ENCODE measurements around the gene RPAP3. TPM values are rescaled to one million over a fixed set of nuclear protein-coding genes. Genes with fewer than 3 reads are reported as not detected.
"Not testable (repeated sequence)": the region's sequence is repeated elsewhere in the genome, so short reads cannot be mapped to it uniquely, and the experiment has no call there.

The RPAP3 gene
- total and polyA plus RNA-seq, 5 donors from 2014 or later: 31.5 to 40.2 (median 33.0) TPM

GRCh38 chr12:47689215-47689614 is 16.6 kb downstream of the RPAP3 start:
- Mint-ChIP-seq H3K4me1 (peaks cover 2 to 20% (median 11%) of the 10 kb centered on the region in 4 donors), H3K36me3 (peaks cover 32% of the 10 kb centered on the region), H3K9me3 (no peaks in the 10 kb centered on the region), H3K4me3 (no peak overlapping the region), H3K27ac (peak overlapping the region in 1 of 3 donors; percentile 52), H3K27me3 (no peaks in the 10 kb centered on the region)
- Histone ChIP-seq H3K4me1 (ENCODE audit: control insufficient read depth, insufficient read depth, low read length, poor library complexity, severe bottlenecking) (no peaks in the 10 kb centered on the region), H3K27ac (ENCODE audit: insufficient read depth, low read length, poor library complexity, severe bottlenecking) (no peak overlapping the region), H3K27me3 (ENCODE audit: control insufficient read depth, insufficient read depth, low read length) (no peaks in the 10 kb centered on the region), H3K36me3 (ENCODE audit: control insufficient read depth, insufficient read depth, low read length) (peaks cover 42% of the 10 kb centered on the region), H3K4me3 (ENCODE audit: low read depth, low read length) (no peak overlapping the region), H3K9me3 (ENCODE audit: control insufficient read depth in 2 of 2, low read length in 2 of 2) (no peaks in the 10 kb centered on the region)
- ATAC-seq (ENCODE audit: low read depth in 2 of 2) (no peak), DNase-seq (no peak)

GRCh38 chr12:47687636-47688035 is 18.2 kb downstream of the RPAP3 start:
- H3K4me1 ChIP-seq (ENCODE audit: control insufficient read depth, insufficient read depth, low read length, poor library complexity, severe bottlenecking): no peaks in the 10 kb centered on the region
- H3K4me3 Mint-ChIP-seq: no peak overlapping the region
- H3K27ac Mint-ChIP-seq: no peak overlapping the region
- peaks cover 31% of the 10 kb centered on the region for H3K36me3 Mint-ChIP-seq
- no peaks in the 10 kb centered on the region for H3K27me3 ChIP-seq (ENCODE audit: control insufficient read depth, insufficient read depth, low read length)
- no peak overlapping the region for H3K4me3 ChIP-seq (ENCODE audit: low read depth, low read length)
- ATAC-seq (ENCODE audit: low read depth in 2 of 2) (no peak), DNase-seq (no peak)
- no peaks in the 10 kb centered on the region for H3K27me3 Mint-ChIP-seq
- no peaks in the 10 kb centered on the region for H3K9me3 Mint-ChIP-seq
- H3K4me1 Mint-ChIP-seq: peaks cover 6 to 11% (median 11%) of the 10 kb centered on the region in 4 donors
- H3K36me3 ChIP-seq (ENCODE audit: control insufficient read depth, insufficient read depth, low read length): peaks cover 33% of the 10 kb centered on the region
- H3K27ac ChIP-seq (ENCODE audit: insufficient read depth, low read length, poor library complexity, severe bottlenecking): no peak overlapping the region
- H3K9me3 ChIP-seq (ENCODE audit: control insufficient read depth in 2 of 2, low read length in 2 of 2): no peaks in the 10 kb centered on the region

DNA sequence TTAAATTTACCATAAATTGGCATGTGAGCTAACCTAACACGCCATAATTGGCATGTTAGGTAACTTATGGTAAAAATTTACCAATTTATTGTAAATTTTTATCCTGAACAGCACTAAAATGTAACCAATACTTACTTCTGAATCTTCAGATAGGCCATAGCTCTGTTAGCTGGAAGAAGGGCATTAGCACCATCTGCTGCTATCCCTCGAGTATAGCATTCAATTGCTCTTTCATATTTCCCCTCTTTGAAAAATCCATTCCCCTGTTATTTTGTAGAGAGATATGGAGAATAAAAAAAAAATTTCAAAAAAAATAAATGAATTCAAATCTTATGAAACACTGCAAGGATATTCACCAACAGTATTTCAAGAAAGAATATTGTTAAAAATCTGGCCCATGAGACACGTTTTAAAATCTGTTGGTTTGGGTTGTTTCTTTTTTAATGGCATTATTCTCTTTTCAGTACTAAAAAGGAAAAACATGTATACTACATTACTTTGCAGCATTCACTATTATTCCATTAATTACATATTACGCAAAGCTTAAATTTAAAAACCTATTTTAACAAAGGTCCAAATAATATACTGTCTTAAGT is 19.1 kb downstream of the RPAP3 start:
- Mint-ChIP-seq H3K4me1 (peaks cover 7 to 15% (median 12%) of the 10 kb centered on the region in 4 donors), H3K4me3 (no peak overlapping the region), H3K27ac (no peak overlapping the region), H3K27me3 (no peaks in the 10 kb centered on the region), H3K9me3 (no peaks in the 10 kb centered on the region), H3K36me3 (peaks cover 27% of the 10 kb centered on the region)
- no peaks in the 10 kb centered on the region for H3K27me3 ChIP-seq (ENCODE audit: control insufficient read depth, insufficient read depth, low read length)
- peaks cover 27% of the 10 kb centered on the region for H3K36me3 ChIP-seq (ENCODE audit: control insufficient read depth, insufficient read depth, low read length)
- H3K4me3 ChIP-seq (ENCODE audit: low read depth, low read length): no peak overlapping the region
- no peaks in the 10 kb centered on the region for H3K9me3 ChIP-seq (ENCODE audit: control insufficient read depth in 2 of 2, low read length in 2 of 2)
- H3K27ac ChIP-seq (ENCODE audit: insufficient read depth, low read length, poor library complexity, severe bottlenecking): no peak overlapping the region
- peak in 2 of 3 donors; percentile 45 to 57 for DNase-seq
- ATAC-seq (ENCODE audit: low read depth in 2 of 2): peak in 1 of 2 donors; percentile 46
- no peaks in the 10 kb centered on the region for H3K4me1 ChIP-seq (ENCODE audit: control insufficient read depth, insufficient read depth, low read length, poor library complexity, severe bottlenecking)

DNA sequence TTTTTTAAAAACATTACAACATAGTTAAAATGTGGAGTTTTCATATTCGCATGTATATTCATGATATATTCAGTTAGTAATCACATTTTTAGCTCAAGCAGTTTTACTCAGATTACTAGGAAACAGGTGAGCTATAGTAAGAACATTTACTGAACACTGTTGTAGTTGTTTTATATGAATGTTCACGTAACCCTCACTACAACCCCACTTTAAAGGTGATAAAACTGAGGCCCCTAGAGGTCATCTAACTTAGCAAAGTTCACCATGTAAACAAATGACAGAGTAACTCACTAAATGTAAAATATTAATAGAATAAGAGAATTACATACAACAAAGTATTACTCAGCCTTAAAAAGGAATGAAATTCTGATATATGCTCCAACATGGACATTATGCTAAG is 26.0 kb downstream of the RPAP3 start:
- Mint-ChIP-seq H3K4me3 (no peak overlapping the region), H3K36me3 (peaks cover 64% of the 10 kb centered on the region)

DNA sequence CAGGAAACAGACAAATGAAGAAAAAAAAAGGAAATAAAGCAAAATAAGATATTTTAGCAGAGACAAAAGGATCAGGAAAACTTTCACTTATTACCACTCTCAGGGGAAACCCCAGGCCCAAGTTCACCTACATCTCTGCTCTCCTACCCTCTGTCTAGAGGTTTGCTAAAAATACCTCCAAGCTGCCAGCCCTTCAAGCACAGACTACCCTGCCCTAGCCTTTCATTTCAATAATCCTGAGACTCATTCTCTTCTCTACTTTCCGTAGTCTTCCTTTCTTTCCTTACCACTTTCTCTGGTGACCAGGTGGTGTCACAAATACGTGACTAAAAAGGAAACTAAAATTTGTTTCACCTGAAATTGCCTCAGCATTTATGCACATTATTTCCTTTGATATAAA is 33.8 kb downstream of the RPAP3 start:
- H3K9me3 ChIP-seq (ENCODE audit: control insufficient read depth in 2 of 2, low read length in 2 of 2): no peaks in the 10 kb centered on the region
- H3K4me3 ChIP-seq (ENCODE audit: low read depth, low read length): no peak overlapping the region
- Mint-ChIP-seq H3K27me3 (no peaks in the 10 kb centered on the region), H3K4me1 (peaks cover 12 to 30% (median 25%) of the 10 kb centered on the region in 4 donors), H3K4me3 (no peak overlapping the region), H3K27ac (peak overlapping the region in 1 of 3 donors; percentile 57), H3K36me3 (peaks cover 60% of the 10 kb centered on the region), H3K9me3 (no peaks in the 10 kb centered on the region)
- no peak for DNase-seq
- ATAC-seq (ENCODE audit: low read depth in 2 of 2): no peak
- H3K4me1 ChIP-seq (ENCODE audit: control insufficient read depth, insufficient read depth, low read length, poor library complexity, severe bottlenecking): no peaks in the 10 kb centered on the region
- no peak overlapping the region for H3K27ac ChIP-seq (ENCODE audit: insufficient read depth, low read length, poor library complexity, severe bottlenecking)
- H3K27me3 ChIP-seq (ENCODE audit: control insufficient read depth, insufficient read depth, low read length): no peaks in the 10 kb centered on the region
- H3K36me3 ChIP-seq (ENCODE audit: control insufficient read depth, insufficient read depth, low read length): peaks cover 37% of the 10 kb centered on the region

More for the DNA sequence above, 26.0 kb downstream of the RPAP3 start:
- H3K36me3 ChIP-seq (ENCODE audit: control insufficient read depth, insufficient read depth, low read length): peaks cover 26% of the 10 kb centered on the region
- no peak overlapping the region for H3K27ac ChIP-seq (ENCODE audit: insufficient read depth, low read length, poor library complexity, severe bottlenecking)
- Mint-ChIP-seq H3K27me3 (no peaks in the 10 kb centered on the region), H3K27ac (no peak overlapping the region), H3K4me1 (peaks cover 22 to 40% (median 35%) of the 10 kb centered on the region in 4 donors), H3K9me3 (no peaks in the 10 kb centered on the region)
- no peak overlapping the region for H3K4me3 ChIP-seq (ENCODE audit: low read depth, low read length)
- H3K4me1 ChIP-seq (ENCODE audit: control insufficient read depth, insufficient read depth, low read length, poor library complexity, severe bottlenecking): no peaks in the 10 kb centered on the region
- DNase-seq (no peak), ATAC-seq (ENCODE audit: low read depth in 2 of 2) (no peak)
- H3K27me3 ChIP-seq (ENCODE audit: control insufficient read depth, insufficient read depth, low read length): no peaks in the 10 kb centered on the region
- no peaks in the 10 kb centered on the region for H3K9me3 ChIP-seq (ENCODE audit: control insufficient read depth in 2 of 2, low read length in 2 of 2)

GRCh38 chr12:47667935-47668334 is 37.9 kb downstream of the RPAP3 start:
- H3K4me3 Mint-ChIP-seq; H3K9me3 Mint-ChIP-seq; ATAC-seq (ENCODE audit: low read depth in 2 of 2); H3K4me1 ChIP-seq (ENCODE audit: control insufficient read depth, insufficient read depth, low read length, poor library complexity, severe bottlenecking); DNase-seq; H3K27ac Mint-ChIP-seq; H3K27me3 ChIP-seq (ENCODE audit: control insufficient read depth, insufficient read depth, low read length); H3K4me3 ChIP-seq (ENCODE audit: low read depth, low read length); H3K27ac ChIP-seq (ENCODE audit: insufficient read depth, low read length, poor library complexity, severe bottlenecking); H3K27me3 Mint-ChIP-seq; H3K9me3 ChIP-seq (ENCODE audit: control insufficient read depth in 2 of 2, low read length in 2 of 2): not testable (repeated sequence)
- peaks cover 43% of the 10 kb centered on the region for H3K36me3 Mint-ChIP-seq
- H3K4me1 Mint-ChIP-seq: peaks cover 6 to 16% (median 11%) of the 10 kb centered on the region in 4 donors
- H3K36me3 ChIP-seq (ENCODE audit: control insufficient read depth, insufficient read depth, low read length): peaks cover 65% of the 10 kb centered on the region

DNA sequence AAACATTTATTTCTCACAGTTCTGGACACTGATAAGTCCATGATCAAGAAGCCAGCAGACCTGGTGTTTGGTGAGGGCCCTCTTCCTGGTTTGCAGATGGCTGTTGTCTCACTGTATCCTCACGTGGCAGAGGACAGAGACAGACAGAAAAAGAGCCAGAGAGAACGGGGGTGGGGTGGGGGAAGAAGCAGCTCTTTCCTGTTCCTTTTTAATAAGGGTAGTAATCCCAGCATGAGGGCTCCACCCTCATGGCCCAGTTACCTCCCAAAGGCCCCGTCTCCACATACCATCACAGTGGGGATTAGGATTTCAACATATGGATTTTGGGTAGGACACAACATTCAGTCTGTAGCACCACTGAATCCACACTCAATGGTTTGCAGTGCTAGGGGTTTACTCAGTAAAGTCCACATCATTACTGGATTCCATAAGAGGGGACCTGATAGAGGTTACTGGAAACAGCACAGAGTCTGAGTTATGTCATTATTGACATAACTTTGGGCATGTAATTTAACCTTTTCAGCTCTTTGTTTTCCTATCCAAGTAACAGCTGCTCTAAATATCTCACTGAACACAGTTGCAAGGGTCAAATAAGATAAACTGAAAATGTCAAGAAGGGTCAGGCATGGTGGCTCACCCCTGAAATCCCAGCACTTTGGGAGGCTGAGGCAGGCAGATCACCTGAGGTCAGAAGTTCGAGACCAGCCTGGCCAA is 53.2 kb downstream of the RPAP3 start:
- ATAC-seq (ENCODE audit: low read depth in 2 of 2) (no peak), DNase-seq (no peak)
- H3K4me3 Mint-ChIP-seq: no peak overlapping the region
- H3K27ac Mint-ChIP-seq: no peak overlapping the region
- H3K36me3 Mint-ChIP-seq: peaks cover 4% of the 10 kb centered on the region
- no peaks in the 10 kb centered on the region for H3K27me3 ChIP-seq (ENCODE audit: control insufficient read depth, insufficient read depth, low read length)
- H3K36me3 ChIP-seq (ENCODE audit: control insufficient read depth, insufficient read depth, low read length): no peaks in the 10 kb centered on the region
- H3K9me3 ChIP-seq (ENCODE audit: control insufficient read depth in 2 of 2, low read length in 2 of 2): no peaks in the 10 kb centered on the region
- no peak overlapping the region for H3K27ac ChIP-seq (ENCODE audit: insufficient read depth, low read length, poor library complexity, severe bottlenecking)
- no peak overlapping the region for H3K4me3 ChIP-seq (ENCODE audit: low read depth, low read length)
- H3K4me1 Mint-ChIP-seq: peaks cover 4 to 12% (median 6%) of the 10 kb centered on the region in 4 donors
- peaks cover 7% of the 10 kb centered on the region for H3K4me1 ChIP-seq (ENCODE audit: control insufficient read depth, insufficient read depth, low read length, poor library complexity, severe bottlenecking)
- H3K9me3 Mint-ChIP-seq: peaks cover 0 to 2% (median 0%) of the 10 kb centered on the region in 7 donors
- H3K27me3 Mint-ChIP-seq: no peaks in the 10 kb centered on the region
